K562 (cell line): Measurements from ENCODE around the gene RNFT2. TPM values are rescaled to one million over a fixed set of nuclear protein-coding genes. Genes with fewer than 3 reads are reported as not detected.
A peak's percentile ranks its signal among the peaks of the same experiment; 100 is the strongest.

Experiments
- ATAC-seq: fragments of 200-7000 bp; cut with Tn5 transposase; 3 replicates; pipeline ENCODE4 v1.9.1; 2020; ENCODE audit warnings: moderate library complexity
- BruUV-seq: library from RNA; stranded (reverse); fragments of 400-500 nt; replicated peaks from 2 replicates; lab custom pipeline; 2021; lab: Mats Ljungman, UMichigan
- CTCF ChIA-PET: fragments of 300-600 bp; formaldehyde crosslinking; extraction: SDS; loops from one replicate; lab custom pipeline; 2021; ENCODE audit warnings: low intra/inter-chr PET ratio; lab: Yijun Ruan, JAX
- POLR2A ChIA-PET: fragments of 300-600, 350-650 bp; sonication (Branson Sonifier 250); formaldehyde crosslinking; extraction: SDS; loops from one replicate; lab custom pipeline; 2021; ENCODE audit warnings: antibody characterized with exemption, inconsistent platforms; lab: Yijun Ruan, JAX
- DNase-seq, 4 experiments: peaks; one replicate each; pipeline versions ENCODE4 v3.0.0 to v3.0.0-alpha.2; 2011 to 2018; ENCODE audit warnings: low spot score in 3 of 4, mixed read lengths in 3 of 4; ENCODE audit errors: extremely low read depth in 1 of 4
- FAIRE-seq: peaks from 2 replicates; lab custom pipeline; 2011; peaks lifted over from hg19 to GRCh38; lab: Jason Lieb, UNC
- H2AFZ ChIP-seq: 2 replicates; pipeline ENCODE4 v1.6.0; 2011; ENCODE audit warnings: low read depth, low read length, control low read depth, inconsistent platforms
- H3K27ac ChIP-seq: fragments of 200-600 bp; 3 replicates; pipeline ENCODE4 v1.8.0; 2011; ENCODE audit warnings: low read depth, mild to moderate bottlenecking, control low read depth, inconsistent platforms, low read length, moderate library complexity, mixed read lengths; ENCODE audit errors: extremely low read depth
- H3K27me3 ChIP-seq, 2 experiments: fragments of 300-600 bp in 1 of 2; 2 replicates in 1 of 2; 3 replicates in 1 of 2; pipeline versions ENCODE4 v1.6.0 to v1.8.0; 2011; ENCODE audit warnings: inconsistent platforms in 2 of 2, low read length in 2 of 2, mild to moderate bottlenecking in 1 of 2, mixed read lengths in 1 of 2, moderate library complexity in 1 of 2; ENCODE audit not compliant: control insufficient read depth in 2 of 2, insufficient read depth in 2 of 2
- H3K36me3 ChIP-seq: fragments of 300-600 bp; 3 replicates; pipeline ENCODE4 v1.8.0; 2011; ENCODE audit warnings: mild to moderate bottlenecking, low read length, inconsistent platforms; ENCODE audit not compliant: control insufficient read depth, insufficient read depth
- H3K4me1 ChIP-seq, 2 experiments: fragments of 200-600 bp in 1 of 2; replicated peaks in 1 of 2; 2 replicates in 1 of 2; 3 replicates in 1 of 2; pipeline versions ENCODE4 v1.5.1 to v1.8.0; 2011; ENCODE audit warnings: inconsistent platforms in 2 of 2, low read length in 2 of 2, mild to moderate bottlenecking in 1 of 2, mixed read lengths in 1 of 2, moderate library complexity in 1 of 2; ENCODE audit not compliant: control insufficient read depth in 2 of 2, insufficient read depth in 2 of 2
- H3K4me2 ChIP-seq: 2 replicates; pipeline ENCODE4 v1.6.1; 2011; ENCODE audit warnings: low read length, control low read depth, inconsistent platforms, mixed read lengths; ENCODE audit not compliant: insufficient read depth
- H3K4me3 ChIP-seq: fragments of 200-600 bp; sonication (generic), shearing (Covaris generic); 2 replicates; pipeline ENCODE4 v1.5.1; 2016; ENCODE audit warnings: control low read depth, inconsistent platforms
- H3K79me2 ChIP-seq: fragments of 200-600 bp; 3 replicates; pipeline ENCODE4 v1.8.0; 2011; ENCODE audit warnings: low read length, inconsistent platforms; ENCODE audit not compliant: control insufficient read depth, insufficient read depth
- H3K9ac ChIP-seq, 2 experiments: 2 replicates each; pipeline versions ENCODE4 v1.6.0 to v1.6.1; 2011; ENCODE audit warnings: low read depth in 2 of 2, low read length in 2 of 2, control low read depth in 1 of 2, inconsistent platforms in 1 of 2, mild to moderate bottlenecking in 1 of 2, mixed read lengths in 1 of 2; ENCODE audit not compliant: insufficient read depth in 1 of 2
- H3K9me1 ChIP-seq: one replicate; pipeline ENCODE4 v1.6.0; 2011; ENCODE audit warnings: inconsistent platforms, mild to moderate bottlenecking, low read length, moderate library complexity; ENCODE audit not compliant: control insufficient read depth, insufficient read depth
- H3K9me3 ChIP-seq: replicated peaks from 2 replicates; pipeline ENCODE4 v1.5.1; 2011; ENCODE audit warnings: low read depth, low read length, inconsistent platforms; ENCODE audit not compliant: control insufficient read depth, insufficient read depth
- H4K20me1 ChIP-seq: replicated peaks from 2 replicates; pipeline ENCODE4 v1.6.1; 2011; ENCODE audit warnings: low read length, inconsistent platforms, mixed read lengths; ENCODE audit not compliant: control insufficient read depth, insufficient read depth
- CEBPB ChIP-seq: fragments of 450-650 bp; IDR thresholded peaks from 2 replicates; pipeline ENCODE4 v1.6.1; 2016; ENCODE audit warnings: missing genetic modification characterization, missing compliant biosample characterization
- JUN ChIP-seq, 2 experiments: sonication (generic) in 1 of 2; formaldehyde crosslinking in 1 of 2; IDR thresholded peaks; 2 replicates each; pipeline versions ENCODE4 v1.6.1 to v1.8.0; 2012 to 2022; ENCODE audit warnings: borderline replicate concordance in 2 of 2, mild to moderate bottlenecking in 2 of 2, improper control_type of control experiment in 1 of 2, low read depth in 1 of 2, low read length in 1 of 2, missing genetic modification reagents in 1 of 2
- TEAD4 ChIP-seq, 2 experiments: sonication (generic) in 1 of 2; formaldehyde crosslinking in 1 of 2; IDR thresholded peaks; 2 replicates each; pipeline versions ENCODE4 v1.6.1 to v1.8.0; 2012 to 2022; ENCODE audit warnings: borderline replicate concordance in 1 of 2, inconsistent platforms in 1 of 2, low read length in 1 of 2, mild to moderate bottlenecking in 1 of 2, missing genetic modification reagents in 1 of 2
- ZNF140 ChIP-seq: fragments of 250-450 bp; sonication (Bioruptor Pico); IDR thresholded peaks from 2 replicates; pipeline ENCODE4 v1.8.0; 2021; ENCODE audit warnings: moderate library complexity, mild to moderate bottlenecking, inconsistent platforms
- ZNF146 ChIP-seq: IDR thresholded peaks from one replicate; pipeline ENCODE4 v1.6.1; 2018; ENCODE audit warnings: missing compliant biosample characterization; ENCODE audit not compliant: unreplicated experiment
- ZNF174 ChIP-seq: fragments of 250-450 bp; sonication (Bioruptor Pico); IDR thresholded peaks from 2 replicates; pipeline ENCODE4 v1.4.0; 2020; ENCODE audit warnings: mild to moderate bottlenecking
- ZNF444 ChIP-seq: fragments of 250-450 bp; sonication (Bioruptor Pico); IDR thresholded peaks from 2 replicates; pipeline ENCODE4 v1.4.0; 2020; ENCODE audit warnings: mild to moderate bottlenecking, moderate library complexity
- WGBS: fragments of 100-300 bp; shearing (Covaris generic); methylation state at CpG from one replicate; pipeline ENCODE4 v1.1.6; 2016; ENCODE audit warnings: low coverage, mixed read lengths; ENCODE audit not compliant: insufficient coverage; ENCODE audit errors: missing lambda C conversion rate; 5-methylcytosine and 5-hydroxymethylcytosine counted together
- in situ Hi-C: fragments of 300-500 bp; cut with MboI; formaldehyde crosslinking; loops from 4 replicates; pipeline ENCODE4 v1.15.0; 2018; ENCODE audit warnings: inconsistent platforms, mixed read lengths
- intact Hi-C: fragments of 100-400 bp; cut with micrococcal nuclease; formaldehyde crosslinking; loops from 2 replicates; pipeline ENCODE4 v1.14.2; 2022
- polyA plus RNA-seq, 8 experiments: library from polyadenylated mRNA; depleted of rRNA in 4 of 8; stranded (reverse) in 5 of 8; unstranded in 3 of 8; fragments of >200 nt; fragmentation: Nextera tagmentation in 2 of 8; fragmentation: Illumina TruSeq in 1 of 8; extraction: Ambion mirVana in 2 of 8; extraction: Trizol in 1 of 8; gene quantifications; 2 replicates each; pipeline versions ENCODE4 v1.2.1 to v1.2.3, GENCODE V29; 2011 to 2014; ENCODE audit warnings: inconsistent platforms in 1 of 8, missing spikeins in 1 of 8
- total RNA-seq, 7 experiments: library from RNA; depleted of rRNA in 6 of 7; stranded (reverse); fragments of >200 nt in 6 of 7; fragmentation: Illumina TruSeq in 2 of 7; extraction: Trizol in 2 of 7; gene quantifications; 2 replicates each; pipeline versions ENCODE4 v1.2.1 to v1.2.3, GENCODE V29; 2011 to 2021; ENCODE audit warnings: low replicate concordance in 1 of 7
- TF ChIP-seq, protein P1 (sequence below): fragments of 250-450 bp; sonication (Bioruptor Pico); IDR thresholded peaks from 2 replicates; pipeline ENCODE4 v1.9.0; 2021; ENCODE audit warnings: mild to moderate bottlenecking, inconsistent platforms
- TF ChIP-seq, protein P2 (sequence below), 2 experiments: IDR thresholded peaks in 1 of 2; conservative IDR thresholded peaks in 1 of 2; 2 replicates each; pipeline ENCODE4 v1.6.1; 2016; ENCODE audit warnings: low read depth in 2 of 2, mild to moderate bottlenecking in 1 of 2, missing compliant biosample characterization in 1 of 2, missing genetic modification characterization in 1 of 2, moderate library complexity in 1 of 2
- TF ChIP-seq, protein P3 (sequence below): fragments of 450-650 bp; IDR thresholded peaks from 2 replicates; pipeline ENCODE4 v1.6.1; 2016; ENCODE audit warnings: borderline replicate concordance

RNFT2 gene
- total and polyA plus RNA-seq, 9 of the 15 experiments (the other 6 are each of a cell fraction or from before 2014, with no cell fraction given): 3.6 to 26.3 (median 9.5) TPM

DNA sequence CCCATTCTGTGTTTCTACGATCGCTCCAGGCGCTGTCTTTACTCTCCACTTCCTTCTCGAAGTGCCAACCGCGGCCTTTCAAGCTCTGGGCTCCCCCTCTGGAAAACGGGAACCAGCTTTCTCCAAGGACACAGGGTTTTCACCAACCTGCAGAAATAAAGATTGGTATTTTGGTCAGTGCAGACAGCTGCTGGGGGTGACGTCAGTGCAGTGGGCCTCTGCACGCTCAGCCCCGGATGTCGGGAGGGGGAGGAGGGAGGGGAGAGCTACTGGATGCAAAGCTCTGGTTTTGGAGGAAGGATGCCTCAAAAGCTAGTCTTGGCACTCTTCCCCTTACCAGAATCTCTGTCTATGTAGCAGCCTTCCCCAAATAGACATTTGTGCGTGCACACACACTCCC is 123.2 kb downstream of the RNFT2 start (continued):
- TF ChIP-seq JUN (IDR thresholded peaks at IDR 0.05; ENCODE audit: borderline replicate concordance, low read depth, low read length) (0 out of 2 replicates have a peak, but pooled peaks have one; percentile 33), JUN (CRISPR knock-in tag; IDR thresholded peaks at IDR 0.05; ENCODE audit: borderline replicate concordance) (no peak)
- TF ChIP-seq, all 486 proteins: peak for 8

DNA sequence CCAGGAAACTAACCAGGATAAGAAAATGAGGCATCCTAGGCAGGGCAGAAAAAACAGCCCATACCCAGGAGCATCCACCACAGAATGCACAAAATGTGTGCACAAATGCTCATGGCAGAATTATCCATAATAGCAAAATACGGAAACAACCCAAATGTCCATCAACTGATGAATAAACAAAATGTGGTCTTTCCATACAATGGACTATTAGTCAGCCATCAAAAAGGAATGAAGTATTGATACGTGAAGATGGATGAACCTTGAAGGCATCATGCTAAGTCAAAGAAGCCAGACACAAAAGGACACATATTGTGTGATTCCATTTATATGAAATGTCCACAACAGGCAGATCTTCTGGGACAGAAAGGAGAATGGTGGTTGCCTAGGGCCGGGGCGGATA is 124.1 kb downstream of the RNFT2 start:
- FAIRE-seq: no peak
- Histone ChIP-seq H3K27ac (no peak overlapping the region), H2AFZ (no peak overlapping the region), H4K20me1 (peaks cover 9% of the 10 kb centered on the region), H3K9me3 (no peaks in the 10 kb centered on the region), H3K9ac (no peak overlapping the region), H3K4me2 (no peak overlapping the region), H3K27me3 (peaks cover 14 to 21% of the 10 kb centered on the region in 2 experiments; a peak in 4 of 5 replicates), H3K79me2 (no peaks in the 10 kb centered on the region), H3K4me3 (no peak overlapping the region), H3K36me3 (no peaks in the 10 kb centered on the region), H3K4me1 (no peaks in the 10 kb centered on the region; a peak in 2 of 5 replicates), H3K9me1 (no peaks in the 10 kb centered on the region)
- CTCF ChIA-PET: no interaction called here
- no TSS peak for BruUV-seq
- 42% methylated on average over 4 of the region's 4 CpGs for WGBS
- no peak for ATAC-seq
- TF ChIP-seq, protein P1, sequence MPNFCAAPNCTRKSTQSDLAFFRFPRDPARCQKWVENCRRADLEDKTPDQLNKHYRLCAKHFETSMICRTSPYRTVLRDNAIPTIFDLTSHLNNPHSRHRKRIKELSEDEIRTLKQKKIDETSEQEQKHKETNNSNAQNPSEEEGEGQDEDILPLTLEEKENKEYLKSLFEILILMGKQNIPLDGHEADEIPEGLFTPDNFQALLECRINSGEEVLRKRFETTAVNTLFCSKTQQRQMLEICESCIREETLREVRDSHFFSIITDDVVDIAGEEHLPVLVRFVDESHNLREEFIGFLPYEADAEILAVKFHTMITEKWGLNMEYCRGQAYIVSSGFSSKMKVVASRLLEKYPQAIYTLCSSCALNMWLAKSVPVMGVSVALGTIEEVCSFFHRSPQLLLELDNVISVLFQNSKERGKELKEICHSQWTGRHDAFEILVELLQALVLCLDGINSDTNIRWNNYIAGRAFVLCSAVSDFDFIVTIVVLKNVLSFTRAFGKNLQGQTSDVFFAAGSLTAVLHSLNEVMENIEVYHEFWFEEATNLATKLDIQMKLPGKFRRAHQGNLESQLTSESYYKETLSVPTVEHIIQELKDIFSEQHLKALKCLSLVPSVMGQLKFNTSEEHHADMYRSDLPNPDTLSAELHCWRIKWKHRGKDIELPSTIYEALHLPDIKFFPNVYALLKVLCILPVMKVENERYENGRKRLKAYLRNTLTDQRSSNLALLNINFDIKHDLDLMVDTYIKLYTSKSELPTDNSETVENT (CRISPR knock-in tag): no peak
- no peak for TF ChIP-seq TEAD4 (IDR thresholded peaks at IDR 0.05; ENCODE audit: low read length)
- TF ChIP-seq TEAD4 (CRISPR knock-in tag; IDR thresholded peaks at IDR 0.05; ENCODE audit: borderline replicate concordance): no peak
- TF ChIP-seq ZNF444 (CRISPR knock-in tag): no peak
- peak; percentile 81 for TF ChIP-seq ZNF146 (CRISPR knock-in tag)
- no peak for TF ChIP-seq ZNF174 (CRISPR knock-in tag)
- TF ChIP-seq, protein P2, sequence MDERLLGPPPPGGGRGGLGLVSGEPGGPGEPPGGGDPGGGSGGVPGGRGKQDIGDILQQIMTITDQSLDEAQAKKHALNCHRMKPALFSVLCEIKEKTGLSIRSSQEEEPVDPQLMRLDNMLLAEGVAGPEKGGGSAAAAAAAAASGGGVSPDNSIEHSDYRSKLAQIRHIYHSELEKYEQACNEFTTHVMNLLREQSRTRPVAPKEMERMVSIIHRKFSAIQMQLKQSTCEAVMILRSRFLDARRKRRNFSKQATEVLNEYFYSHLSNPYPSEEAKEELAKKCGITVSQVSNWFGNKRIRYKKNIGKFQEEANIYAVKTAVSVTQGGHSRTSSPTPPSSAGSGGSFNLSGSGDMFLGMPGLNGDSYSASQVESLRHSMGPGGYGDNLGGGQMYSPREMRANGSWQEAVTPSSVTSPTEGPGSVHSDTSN (CRISPR knock-in tag; IDR thresholded peaks at IDR 0.05; ENCODE audit: low read depth): no peak
- TF ChIP-seq, protein P2 (tag; conservative IDR thresholded peaks at IDR 0.05; ENCODE audit: low read depth): no peak
- no peak for TF ChIP-seq ZNF140 (CRISPR knock-in tag)
- TF ChIP-seq CEBPB (tag): no peak
- TF ChIP-seq, protein P3, sequence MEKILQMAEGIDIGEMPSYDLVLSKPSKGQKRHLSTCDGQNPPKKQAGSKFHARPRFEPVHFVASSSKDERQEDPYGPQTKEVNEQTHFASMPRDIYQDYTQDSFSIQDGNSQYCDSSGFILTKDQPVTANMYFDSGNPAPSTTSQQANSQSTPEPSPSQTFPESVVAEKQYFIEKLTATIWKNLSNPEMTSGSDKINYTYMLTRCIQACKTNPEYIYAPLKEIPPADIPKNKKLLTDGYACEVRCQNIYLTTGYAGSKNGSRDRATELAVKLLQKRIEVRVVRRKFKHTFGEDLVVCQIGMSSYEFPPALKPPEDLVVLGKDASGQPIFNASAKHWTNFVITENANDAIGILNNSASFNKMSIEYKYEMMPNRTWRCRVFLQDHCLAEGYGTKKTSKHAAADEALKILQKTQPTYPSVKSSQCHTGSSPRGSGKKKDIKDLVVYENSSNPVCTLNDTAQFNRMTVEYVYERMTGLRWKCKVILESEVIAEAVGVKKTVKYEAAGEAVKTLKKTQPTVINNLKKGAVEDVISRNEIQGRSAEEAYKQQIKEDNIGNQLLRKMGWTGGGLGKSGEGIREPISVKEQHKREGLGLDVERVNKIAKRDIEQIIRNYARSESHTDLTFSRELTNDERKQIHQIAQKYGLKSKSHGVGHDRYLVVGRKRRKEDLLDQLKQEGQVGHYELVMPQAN: no peak
- intact Hi-C loops: no loop called here
- POLR2A ChIA-PET: no interaction called here
- DNase-seq: no peak
- in situ Hi-C loops: no loop called here
